Measurements from ENCODE around the gene FTO.

DNA sequence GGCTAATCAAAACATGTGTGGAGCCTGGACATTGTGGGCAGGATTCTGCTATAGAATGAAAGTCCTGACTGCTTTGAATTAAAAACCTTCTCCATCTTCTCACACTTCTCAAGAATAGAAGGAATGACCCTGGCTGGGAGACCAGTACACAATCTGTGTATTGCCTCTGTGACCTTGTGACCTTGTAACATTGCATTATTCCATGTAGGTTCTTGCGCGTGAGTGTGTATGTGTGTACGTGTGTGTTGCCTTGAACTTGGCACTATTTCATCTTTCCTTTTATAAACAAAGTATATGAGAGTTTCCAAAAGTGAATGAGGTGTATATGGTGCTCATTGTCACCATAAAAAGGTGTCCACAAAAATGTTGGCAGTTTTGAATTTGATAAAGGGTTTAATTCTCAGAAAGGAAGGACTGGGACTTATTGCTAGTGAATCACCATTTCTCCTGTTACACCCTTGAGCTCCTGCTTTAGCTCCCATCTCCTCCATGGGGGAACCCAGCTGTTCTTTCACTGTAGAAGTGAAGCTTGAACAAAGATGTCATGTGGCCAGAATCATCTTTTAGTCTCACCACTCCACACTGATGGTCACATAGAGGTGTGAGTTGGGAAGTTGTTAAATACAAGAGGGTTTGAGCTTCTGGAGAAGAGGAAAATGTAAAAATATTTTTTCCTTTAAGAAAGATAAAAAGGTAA is 244.9 kb downstream of the FTO start:
- TF ChIP-seq CTCF (IDR thresholded peaks at IDR 0.05) = no peak
- no peak for TF ChIP-seq EZH2phosphoT487 (IDR thresholded peaks at IDR 0.05)
